Measurements from ENCODE around the gene SDHB. TPM values are rescaled to one million over a fixed set of nuclear protein-coding genes. Genes with fewer than 3 reads are reported as not detected.

SDHB gene
- total and polyA plus RNA-seq, 2 donors from 2014 or later = 92.0 to 313 TPM

GRCh38 chr1:16986962-16987361 lies 66.9 kb downstream of the SDHB start:
- Histone ChIP-seq H3K9me3 (ENCODE audit: control insufficient read depth in 2 of 3, insufficient read depth in 1 of 3, low read length in 3 of 3) (no peaks in the 10 kb centered on the region), H3K4me1 (ENCODE audit: control insufficient read depth in 2 of 3, insufficient read depth in 2 of 3, low read depth in 1 of 3, low read length in 3 of 3) (no peaks in the 10 kb centered on the region), H3K27me3 (ENCODE audit: control insufficient read depth, insufficient read depth, low read length) (no peaks in the 10 kb centered on the region), H3K36me3 (ENCODE audit: control insufficient read depth in 2 of 3, insufficient read depth in 3 of 3, low read length in 3 of 3) (peaks cover 0 to 7% (median 3%) of the 10 kb centered on the region in 3 donors), H3K27ac (ENCODE audit: low read depth in 2 of 2, low read length in 2 of 2) (no peak overlapping the region), H3K4me3 (ENCODE audit: low read length in 3 of 3) (no peak overlapping the region), H3K9ac (ENCODE audit: low read length in 3 of 3) (no peak overlapping the region)
- DNase-seq = no peak
- TF ChIP-seq CTCF (IDR thresholded peaks at IDR 0.05; ENCODE audit: borderline replicate concordance, extremely low read depth, insufficient read depth) = no peak
- intact Hi-C loops (cut with DNase I) = no loop called here
- no peak for FAIRE-seq

- no peak for DNase-seq
- peaks cover 0 to 7% (median 3%) of the 10 kb centered on the region in 3 donors for H3K36me3 ChIP-seq (ENCODE audit: control insufficient read depth in 2 of 3, insufficient read depth in 3 of 3, low read length in 3 of 3)
- no peaks in the 10 kb centered on the region for H3K9me3 ChIP-seq (ENCODE audit: control insufficient read depth in 2 of 3, insufficient read depth in 1 of 3, low read length in 3 of 3)
- TF ChIP-seq CTCF (IDR thresholded peaks at IDR 0.05; ENCODE audit: borderline replicate concordance, extremely low read depth, insufficient read depth) = no peak
- H3K4me3 ChIP-seq (ENCODE audit: low read length in 3 of 3) = no peak overlapping the region
- FAIRE-seq = no peak
- no peak overlapping the region for H3K9ac ChIP-seq (ENCODE audit: low read length in 3 of 3)
- intact Hi-C loops (cut with DNase I) = no loop called here
- H3K27ac ChIP-seq (ENCODE audit: low read depth in 2 of 2, low read length in 2 of 2) = no peak overlapping the region
- no peaks in the 10 kb centered on the region for H3K4me1 ChIP-seq (ENCODE audit: control insufficient read depth in 2 of 3, insufficient read depth in 2 of 3, low read depth in 1 of 3, low read length in 3 of 3)
- no peaks in the 10 kb centered on the region for H3K27me3 ChIP-seq (ENCODE audit: control insufficient read depth, insufficient read depth, low read length)
Measured at GRCh38 chr1:16986560-16986959, 67.3 kb downstream of the SDHB start.

- no peaks in the 10 kb centered on the region for H3K9me3 ChIP-seq (ENCODE audit: control insufficient read depth in 2 of 3, insufficient read depth in 1 of 3, low read length in 3 of 3)
- no peaks in the 10 kb centered on the region for H3K27me3 ChIP-seq (ENCODE audit: control insufficient read depth, insufficient read depth, low read length)
- H3K4me1 ChIP-seq (ENCODE audit: control insufficient read depth in 2 of 3, insufficient read depth in 2 of 3, low read depth in 1 of 3, low read length in 3 of 3) = no peaks in the 10 kb centered on the region
- no peak overlapping the region for H3K9ac ChIP-seq (ENCODE audit: low read length in 3 of 3)
- FAIRE-seq (no peak), DNase-seq (no peak)
- no peak overlapping the region for H3K27ac ChIP-seq (ENCODE audit: low read depth in 2 of 2, low read length in 2 of 2)
- intact Hi-C loops (cut with DNase I) = no loop called here
- no peak overlapping the region for H3K4me3 ChIP-seq (ENCODE audit: low read length in 3 of 3)
- TF ChIP-seq CTCF (IDR thresholded peaks at IDR 0.05; ENCODE audit: borderline replicate concordance, extremely low read depth, insufficient read depth) = no peak
- H3K36me3 ChIP-seq (ENCODE audit: control insufficient read depth in 2 of 3, insufficient read depth in 3 of 3, low read length in 3 of 3) = peaks cover 0 to 7% (median 3%) of the 10 kb centered on the region in 3 donors
Measured at GRCh38 chr1:16986113-16986512, 67.7 kb downstream of the SDHB start.

- DNase-seq (peak in 1 of 5 donors; percentile 39), FAIRE-seq (no peak)
- intact Hi-C loops (cut with DNase I) = no loop called here
- Histone ChIP-seq H3K4me1 (ENCODE audit: control insufficient read depth in 2 of 3, insufficient read depth in 2 of 3, low read depth in 1 of 3, low read length in 3 of 3) (no peaks in the 10 kb centered on the region), H3K4me3 (ENCODE audit: low read length in 3 of 3) (no peak overlapping the region), H3K9me3 (ENCODE audit: control insufficient read depth in 2 of 3, insufficient read depth in 1 of 3, low read length in 3 of 3) (no peaks in the 10 kb centered on the region), H3K36me3 (ENCODE audit: control insufficient read depth in 2 of 3, insufficient read depth in 3 of 3, low read length in 3 of 3) (peaks cover 0 to 5% (median 3%) of the 10 kb centered on the region in 3 donors), H3K9ac (ENCODE audit: low read length in 3 of 3) (no peak overlapping the region), H3K27ac (ENCODE audit: low read depth in 2 of 2, low read length in 2 of 2) (no peak overlapping the region), H3K27me3 (ENCODE audit: control insufficient read depth, insufficient read depth, low read length) (no peaks in the 10 kb centered on the region)
- no peak for TF ChIP-seq CTCF (IDR thresholded peaks at IDR 0.05; ENCODE audit: borderline replicate concordance, extremely low read depth, insufficient read depth)
Measured at GRCh38 chr1:16984717-16985116, 69.1 kb downstream of the SDHB start.

Measured in kidney (tissue), 14 donors.